Neutrophil (primary cell): Measurements from ENCODE around the gene ACTMAP.

Experiments used
- H3K27ac ChIP-seq: fragments of 200-600 bp; sonication (generic); 2 replicates; pipeline ENCODE4 v1.5.1; 2016; ENCODE audit warnings: mild to moderate bottlenecking, moderate library complexity
- H3K27me3 ChIP-seq: fragments of 200-600 bp; sonication (generic); 2 replicates; pipeline ENCODE4 v1.6.0; 2016; ENCODE audit warnings: mild to moderate bottlenecking
- H3K36me3 ChIP-seq: fragments of 200-600 bp; sonication (generic); 2 replicates; pipeline ENCODE4 v1.5.1; 2017
- H3K4me1 ChIP-seq, 2 experiments: fragments of 200-600 bp in 1 of 2; sonication (generic) in 1 of 2; 1 replicate in 1 of 2; 2 replicates in 1 of 2; pipeline versions ENCODE4 v1.5.1 to v1.6.1; 2013 to 2016; ENCODE audit warnings: low read depth in 1 of 2, low read length in 1 of 2, mild to moderate bottlenecking in 1 of 2, moderate library complexity in 1 of 2; ENCODE audit not compliant: control insufficient read depth in 1 of 2, insufficient read depth in 1 of 2
- H3K4me3 ChIP-seq, 2 experiments: fragments of 200-600 bp in 1 of 2; sonication (generic) in 1 of 2; 1 replicate in 1 of 2; 2 replicates in 1 of 2; pipeline ENCODE4 v1.5.1; 2013 to 2016; ENCODE audit warnings: low read depth in 1 of 2, low read length in 1 of 2, mild to moderate bottlenecking in 1 of 2, moderate library complexity in 1 of 2
- H3K9me3 ChIP-seq: fragments of 200-600 bp; sonication (generic); 2 replicates; pipeline ENCODE4 v1.5.1; 2016
- CTCF ChIP-seq: fragments of 200-600 bp; sonication (generic); IDR thresholded peaks from 2 replicates; pipeline ENCODE4 v1.5.1; 2016; ENCODE audit warnings: antibody characterized with exemption

Gene ACTMAP

GRCh38 chr19:40705362-40705651 is 45.0 kb downstream of the ACTMAP start:
- Histone ChIP-seq H3K9me3 (no peaks in the 10 kb centered on the region), H3K4me3 (no peak overlapping the region), H3K27ac (no peak overlapping the region), H3K27me3 (no peaks in the 10 kb centered on the region), H3K36me3 (peaks cover 97% of the 10 kb centered on the region), H3K4me1 (peaks cover 0 to 3% of the 10 kb centered on the region in 2 experiments)
- TF ChIP-seq CTCF, result no peak

- Histone ChIP-seq H3K36me3 (peaks cover 97% of the 10 kb centered on the region), H3K9me3 (no peaks in the 10 kb centered on the region), H3K27ac (no peak overlapping the region), H3K4me3 (no peak overlapping the region), H3K27me3 (no peaks in the 10 kb centered on the region), H3K4me1 (no peaks in the 10 kb centered on the region)
- no peak for TF ChIP-seq CTCF
Measured at GRCh38 chr19:40704491-40705361, 45.6 kb downstream of the ACTMAP start.

- no peak for TF ChIP-seq CTCF
- H3K4me1 ChIP-seq, result no peaks in the 10 kb centered on the region
- H3K27me3 ChIP-seq, result no peaks in the 10 kb centered on the region
- H3K4me3 ChIP-seq, result no peak overlapping the region
- no peak overlapping the region for H3K27ac ChIP-seq
- peaks cover 88% of the 10 kb centered on the region for H3K36me3 ChIP-seq
- H3K9me3 ChIP-seq, result no peaks in the 10 kb centered on the region
Measured at GRCh38 chr19:40703029-40703755, 47.1 kb downstream of the ACTMAP start.

GRCh38 chr19:40702337-40703012 is 47.8 kb downstream of the ACTMAP start:
- TF ChIP-seq CTCF, result no peak
- Histone ChIP-seq H3K4me3 (no peak overlapping the region), H3K36me3 (peaks cover 81% of the 10 kb centered on the region)

GRCh38 chr19:40701758-40702157 is 48.5 kb downstream of the ACTMAP start:
- H3K36me3 ChIP-seq, result peaks cover 82% of the 10 kb centered on the region

More at GRCh38 chr19:40702337-40703012, 47.8 kb downstream of the ACTMAP start:
- Histone ChIP-seq H3K9me3 (no peaks in the 10 kb centered on the region), H3K27ac (no peak overlapping the region), H3K4me1 (no peaks in the 10 kb centered on the region), H3K27me3 (no peaks in the 10 kb centered on the region)

More at GRCh38 chr19:40701758-40702157, 48.5 kb downstream of the ACTMAP start:
- H3K9me3 ChIP-seq, result no peaks in the 10 kb centered on the region
- no peak overlapping the region for H3K27ac ChIP-seq
- no peaks in the 10 kb centered on the region for H3K4me1 ChIP-seq
- no peaks in the 10 kb centered on the region for H3K27me3 ChIP-seq
- TF ChIP-seq CTCF, result no peak
- H3K4me3 ChIP-seq, result no peak overlapping the region
